Measurements from ENCODE around the gene IGFBP7. TPM values are rescaled to one million over a fixed set of nuclear protein-coding genes. Genes with fewer than 3 reads are reported as not detected.

IGFBP7 gene
- total and polyA plus RNA-seq, 2 donors from 2014 or later: 1,703 to 2,157 TPM

- TF ChIP-seq CTCF (IDR thresholded peaks at IDR 0.05; ENCODE audit: borderline replicate concordance, extremely low read depth, insufficient read depth): no peak
- no peaks in the 10 kb centered on the region for H3K4me1 ChIP-seq (ENCODE audit: control insufficient read depth in 2 of 3, insufficient read depth in 2 of 3, low read depth in 1 of 3, low read length in 3 of 3)
- no peak for DNase-seq
- no peaks in the 10 kb centered on the region for H3K27me3 ChIP-seq (ENCODE audit: control insufficient read depth, insufficient read depth, low read length)
- no peak overlapping the region for H3K9ac ChIP-seq (ENCODE audit: low read length in 3 of 3)
- H3K4me3 ChIP-seq (ENCODE audit: low read length in 3 of 3): no peak overlapping the region
- intact Hi-C loops (cut with DNase I): no loop called here
- no peak overlapping the region for H3K27ac ChIP-seq (ENCODE audit: low read depth in 2 of 2, low read length in 2 of 2)
- H3K36me3 ChIP-seq (ENCODE audit: control insufficient read depth in 2 of 3, insufficient read depth in 3 of 3, low read length in 3 of 3): no peaks in the 10 kb centered on the region
- no peaks in the 10 kb centered on the region for H3K9me3 ChIP-seq (ENCODE audit: control insufficient read depth in 2 of 3, insufficient read depth in 1 of 3, low read length in 3 of 3)
- FAIRE-seq: no peak
These were observed 29.6 kb upstream of the IGFBP7 start for GRCh38 chr4:57139783-57140182.

DNA sequence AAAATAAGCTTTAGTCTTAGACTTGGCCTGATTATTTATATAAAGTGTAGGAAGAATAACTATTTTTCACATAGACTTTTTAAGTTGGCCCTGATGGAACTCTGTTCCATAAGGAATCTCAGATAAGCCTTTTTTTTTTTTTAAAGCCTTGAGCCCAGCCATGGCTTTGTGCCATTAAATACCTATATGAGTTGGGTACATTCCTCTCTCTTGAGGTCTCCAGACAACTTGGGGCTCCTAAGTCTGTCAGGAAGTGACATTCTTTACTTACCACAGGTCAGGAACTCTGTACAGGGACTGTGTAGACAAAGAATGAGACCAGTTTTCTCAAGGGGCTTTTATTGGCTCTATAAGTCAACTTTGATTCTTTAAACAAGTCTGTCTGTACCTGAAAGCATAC, 27.1 kb upstream of the IGFBP7 start:
- TF ChIP-seq CTCF (IDR thresholded peaks at IDR 0.05; ENCODE audit: borderline replicate concordance, extremely low read depth, insufficient read depth): no peak
- H3K4me1 ChIP-seq (ENCODE audit: control insufficient read depth in 2 of 3, insufficient read depth in 2 of 3, low read depth in 1 of 3, low read length in 3 of 3): peaks cover 0 to 4% (median 2%) of the 10 kb centered on the region in 3 donors
- H3K27me3 ChIP-seq (ENCODE audit: control insufficient read depth, insufficient read depth, low read length): no peaks in the 10 kb centered on the region
- FAIRE-seq (no peak), DNase-seq (no peak)
- H3K36me3 ChIP-seq (ENCODE audit: control insufficient read depth in 2 of 3, insufficient read depth in 3 of 3, low read length in 3 of 3): no peaks in the 10 kb centered on the region
- intact Hi-C loops (cut with DNase I): no loop called here
- no peaks in the 10 kb centered on the region for H3K9me3 ChIP-seq (ENCODE audit: control insufficient read depth in 2 of 3, insufficient read depth in 1 of 3, low read length in 3 of 3)
- no peak overlapping the region for H3K4me3 ChIP-seq (ENCODE audit: low read length in 3 of 3)
- no peak overlapping the region for H3K9ac ChIP-seq (ENCODE audit: low read length in 3 of 3)
- no peak overlapping the region for H3K27ac ChIP-seq (ENCODE audit: low read depth in 2 of 2, low read length in 2 of 2)

GRCh38 chr4:57136281-57136680, 26.1 kb upstream of the IGFBP7 start:
- no peak for FAIRE-seq
- peaks cover 0 to 9% (median 7%) of the 10 kb centered on the region in 3 donors for H3K4me1 ChIP-seq (ENCODE audit: control insufficient read depth in 2 of 3, insufficient read depth in 2 of 3, low read depth in 1 of 3, low read length in 3 of 3)
- H3K27me3 ChIP-seq (ENCODE audit: control insufficient read depth, insufficient read depth, low read length): no peaks in the 10 kb centered on the region
- no peak overlapping the region for H3K9ac ChIP-seq (ENCODE audit: low read length in 3 of 3)
- TF ChIP-seq CTCF (IDR thresholded peaks at IDR 0.05; ENCODE audit: borderline replicate concordance, extremely low read depth, insufficient read depth): no peak
- H3K4me3 ChIP-seq (ENCODE audit: low read length in 3 of 3): no peak overlapping the region
- no peak for DNase-seq
- H3K9me3 ChIP-seq (ENCODE audit: control insufficient read depth in 2 of 3, insufficient read depth in 1 of 3, low read length in 3 of 3): no peaks in the 10 kb centered on the region
- no peak overlapping the region for H3K27ac ChIP-seq (ENCODE audit: low read depth in 2 of 2, low read length in 2 of 2)
- intact Hi-C loops (cut with DNase I): no loop called here
- H3K36me3 ChIP-seq (ENCODE audit: control insufficient read depth in 2 of 3, insufficient read depth in 3 of 3, low read length in 3 of 3): no peaks in the 10 kb centered on the region

- no peak for FAIRE-seq
- TF ChIP-seq CTCF (IDR thresholded peaks at IDR 0.05; ENCODE audit: borderline replicate concordance, extremely low read depth, insufficient read depth): no peak
- DNase-seq: no peak
- Histone ChIP-seq H3K9me3 (ENCODE audit: control insufficient read depth in 2 of 3, insufficient read depth in 1 of 3, low read length in 3 of 3) (no peaks in the 10 kb centered on the region), H3K27ac (ENCODE audit: low read depth in 2 of 2, low read length in 2 of 2) (no peak overlapping the region), H3K4me3 (ENCODE audit: low read length in 3 of 3) (no peak overlapping the region), H3K4me1 (ENCODE audit: control insufficient read depth in 2 of 3, insufficient read depth in 2 of 3, low read depth in 1 of 3, low read length in 3 of 3) (peaks cover 0 to 9% (median 7%) of the 10 kb centered on the region in 3 donors), H3K9ac (ENCODE audit: low read length in 3 of 3) (no peak overlapping the region), H3K27me3 (ENCODE audit: control insufficient read depth, insufficient read depth, low read length) (no peaks in the 10 kb centered on the region), H3K36me3 (ENCODE audit: control insufficient read depth in 2 of 3, insufficient read depth in 3 of 3, low read length in 3 of 3) (no peaks in the 10 kb centered on the region)
- intact Hi-C loops (cut with DNase I): no loop called here
These were observed 22.6 kb upstream of the IGFBP7 start for GRCh38 chr4:57132743-57133137.

All from kidney (tissue), 14 donors.